ENCODE results near the gene TRPM2.

GRCh38 chr21:44375761-44376241 lies 22.4 kb downstream of the TRPM2 start:
- TF ChIP-seq POLR2A (IDR thresholded peaks at IDR 0.05): no peak
- no peak for TF ChIP-seq CTCF (IDR thresholded peaks at IDR 0.05)
